ENCODE results near the gene ATP2C2. TPM values are rescaled to one million over a fixed set of nuclear protein-coding genes. Genes with fewer than 3 reads are reported as not detected.
"Not testable (repeated sequence)": the region's sequence is repeated elsewhere in the genome, so short reads cannot be mapped to it uniquely, and the experiment has no call there.

ATP2C2 gene
- total RNA-seq, 1 experiment from 2014 or later, result 0.67 TPM

DNA sequence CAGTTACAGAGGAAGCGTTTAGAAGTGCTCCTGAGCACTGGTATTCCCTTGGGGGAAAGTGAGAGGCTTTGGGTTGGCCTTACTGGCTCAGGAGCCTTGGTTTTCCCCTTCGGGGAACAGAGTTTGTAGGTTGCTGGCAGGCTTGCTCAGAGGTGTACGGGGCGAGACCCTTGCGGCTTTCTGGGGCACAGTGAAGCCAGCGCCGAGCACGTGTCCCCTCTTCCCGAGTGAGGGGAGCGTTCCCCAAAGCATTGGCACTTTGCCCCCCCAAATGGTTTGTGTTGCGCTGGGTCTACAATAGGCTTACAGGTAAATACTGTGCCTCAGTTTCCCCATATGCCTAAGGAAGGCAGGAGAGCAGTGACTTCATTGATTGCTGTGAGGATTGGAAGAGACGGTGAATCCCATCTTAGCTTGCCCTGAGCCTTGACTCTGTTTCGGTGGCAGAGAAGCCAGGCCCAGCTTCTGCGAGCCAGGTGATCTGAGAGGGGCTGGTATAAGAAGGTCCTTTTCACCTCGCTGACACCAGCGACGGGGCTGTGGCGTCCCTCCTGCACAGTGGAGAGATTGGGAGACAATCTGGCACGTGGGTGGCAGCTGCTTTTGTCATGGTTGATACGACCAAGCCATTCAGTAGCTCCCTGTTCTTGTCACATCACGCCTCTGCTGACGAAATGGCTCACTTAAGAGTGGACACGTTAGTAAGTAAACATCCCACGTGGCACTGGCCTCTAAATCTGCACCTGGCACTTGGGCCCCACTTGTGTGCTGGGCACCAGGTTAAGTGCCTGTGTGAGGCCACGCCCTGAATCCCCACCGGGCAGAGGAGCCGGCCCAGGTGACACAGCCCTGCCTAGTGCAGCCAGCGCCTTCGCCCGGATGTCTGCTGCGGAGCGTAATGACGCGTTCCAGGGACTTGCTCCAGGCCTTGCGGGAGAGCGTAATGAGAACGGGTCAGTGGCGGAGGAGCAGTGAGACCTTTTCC, 81.1 kb downstream of the ATP2C2 start:
- H3K36me3 ChIP-seq (ENCODE audit: control insufficient read depth, insufficient read depth, low read length), result no peaks in the 10 kb centered on the region
- H3K4me1 ChIP-seq (ENCODE audit: control insufficient read depth, insufficient read depth, low read length), result no peaks in the 10 kb centered on the region
- BruUV-seq (replicated peaks), result no TSS peak
- TF ChIP-seq POLR2AphosphoS5 (IDR thresholded peaks at IDR 0.05; ENCODE audit: low read depth, low read length), result no peak
- TF ChIP-seq TCF7L2 (IDR thresholded peaks at IDR 0.05; ENCODE audit: low read depth, low read length), result no peak
- no peak for TF ChIP-seq SIN3A (IDR thresholded peaks at IDR 0.05; ENCODE audit: borderline replicate concordance, insufficient read depth, low read depth, low read length)
- TF ChIP-seq, protein P1, sequence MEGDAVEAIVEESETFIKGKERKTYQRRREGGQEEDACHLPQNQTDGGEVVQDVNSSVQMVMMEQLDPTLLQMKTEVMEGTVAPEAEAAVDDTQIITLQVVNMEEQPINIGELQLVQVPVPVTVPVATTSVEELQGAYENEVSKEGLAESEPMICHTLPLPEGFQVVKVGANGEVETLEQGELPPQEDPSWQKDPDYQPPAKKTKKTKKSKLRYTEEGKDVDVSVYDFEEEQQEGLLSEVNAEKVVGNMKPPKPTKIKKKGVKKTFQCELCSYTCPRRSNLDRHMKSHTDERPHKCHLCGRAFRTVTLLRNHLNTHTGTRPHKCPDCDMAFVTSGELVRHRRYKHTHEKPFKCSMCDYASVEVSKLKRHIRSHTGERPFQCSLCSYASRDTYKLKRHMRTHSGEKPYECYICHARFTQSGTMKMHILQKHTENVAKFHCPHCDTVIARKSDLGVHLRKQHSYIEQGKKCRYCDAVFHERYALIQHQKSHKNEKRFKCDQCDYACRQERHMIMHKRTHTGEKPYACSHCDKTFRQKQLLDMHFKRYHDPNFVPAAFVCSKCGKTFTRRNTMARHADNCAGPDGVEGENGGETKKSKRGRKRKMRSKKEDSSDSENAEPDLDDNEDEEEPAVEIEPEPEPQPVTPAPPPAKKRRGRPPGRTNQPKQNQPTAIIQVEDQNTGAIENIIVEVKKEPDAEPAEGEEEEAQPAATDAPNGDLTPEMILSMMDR (IDR thresholded peaks at IDR 0.05), result no peak
- TF ChIP-seq, protein P2, sequence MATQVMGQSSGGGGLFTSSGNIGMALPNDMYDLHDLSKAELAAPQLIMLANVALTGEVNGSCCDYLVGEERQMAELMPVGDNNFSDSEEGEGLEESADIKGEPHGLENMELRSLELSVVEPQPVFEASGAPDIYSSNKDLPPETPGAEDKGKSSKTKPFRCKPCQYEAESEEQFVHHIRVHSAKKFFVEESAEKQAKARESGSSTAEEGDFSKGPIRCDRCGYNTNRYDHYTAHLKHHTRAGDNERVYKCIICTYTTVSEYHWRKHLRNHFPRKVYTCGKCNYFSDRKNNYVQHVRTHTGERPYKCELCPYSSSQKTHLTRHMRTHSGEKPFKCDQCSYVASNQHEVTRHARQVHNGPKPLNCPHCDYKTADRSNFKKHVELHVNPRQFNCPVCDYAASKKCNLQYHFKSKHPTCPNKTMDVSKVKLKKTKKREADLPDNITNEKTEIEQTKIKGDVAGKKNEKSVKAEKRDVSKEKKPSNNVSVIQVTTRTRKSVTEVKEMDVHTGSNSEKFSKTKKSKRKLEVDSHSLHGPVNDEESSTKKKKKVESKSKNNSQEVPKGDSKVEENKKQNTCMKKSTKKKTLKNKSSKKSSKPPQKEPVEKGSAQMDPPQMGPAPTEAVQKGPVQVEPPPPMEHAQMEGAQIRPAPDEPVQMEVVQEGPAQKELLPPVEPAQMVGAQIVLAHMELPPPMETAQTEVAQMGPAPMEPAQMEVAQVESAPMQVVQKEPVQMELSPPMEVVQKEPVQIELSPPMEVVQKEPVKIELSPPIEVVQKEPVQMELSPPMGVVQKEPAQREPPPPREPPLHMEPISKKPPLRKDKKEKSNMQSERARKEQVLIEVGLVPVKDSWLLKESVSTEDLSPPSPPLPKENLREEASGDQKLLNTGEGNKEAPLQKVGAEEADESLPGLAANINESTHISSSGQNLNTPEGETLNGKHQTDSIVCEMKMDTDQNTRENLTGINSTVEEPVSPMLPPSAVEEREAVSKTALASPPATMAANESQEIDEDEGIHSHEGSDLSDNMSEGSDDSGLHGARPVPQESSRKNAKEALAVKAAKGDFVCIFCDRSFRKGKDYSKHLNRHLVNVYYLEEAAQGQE (IDR thresholded peaks at IDR 0.05; ENCODE audit: insufficient read depth in 1 of 2, low read depth in 2 of 2, low read length in 1 of 2), result no peak
- intact Hi-C loops (cut with micrococcal nuclease; ENCODE audit: unreplicated experiment) (no loop called here), in situ Hi-C loops (cut with HindIII; ENCODE audit: low pct_unique_long_range_greater_than_20kb, low sequenced_read_pairs) (no loop called here)
- H3K27me3 ChIP-seq (ENCODE audit: control insufficient read depth, insufficient read depth, low read length), result no peaks in the 10 kb centered on the region
- H3K9me3 ChIP-seq (ENCODE audit: control insufficient read depth, insufficient read depth, low read depth, low read length), result no peaks in the 10 kb centered on the region
- DNase-seq (ENCODE audit: low read depth, low spot score), result no peak
- ChIA-PET CTCF (interaction anchor here (0.6 kb wide), 1 partner anchor 58 kb away, joined by 9 read pairs; no protein-coding TSS in a partner anchor), POLR2A (no interaction called here)
- H3K27ac ChIP-seq (ENCODE audit: low read length), result no peak overlapping the region
- H3K4me3 ChIP-seq (ENCODE audit: low read depth in 2 of 2, low read length in 2 of 2), result no peak overlapping the region
- ATAC-seq, result no peak

- no peak overlapping the region for H3K4me3 ChIP-seq (ENCODE audit: low read depth in 2 of 2, low read length in 2 of 2)
- DNase-seq (ENCODE audit: low read depth, low spot score) (no peak), ATAC-seq (no peak)
- H3K27me3 ChIP-seq (ENCODE audit: control insufficient read depth, insufficient read depth, low read length), result no peaks in the 10 kb centered on the region
- BruUV-seq (replicated peaks), result no TSS peak
- CTCF ChIA-PET, result no interaction called here
- in situ Hi-C loops (cut with HindIII; ENCODE audit: low pct_unique_long_range_greater_than_20kb, low sequenced_read_pairs), result no loop called here
- no peaks in the 10 kb centered on the region for H3K9me3 ChIP-seq (ENCODE audit: control insufficient read depth, insufficient read depth, low read depth, low read length)
- TF ChIP-seq SIN3A (IDR thresholded peaks at IDR 0.05; ENCODE audit: borderline replicate concordance, insufficient read depth, low read depth, low read length) (no peak), TCF7L2 (IDR thresholded peaks at IDR 0.05; ENCODE audit: low read depth, low read length) (no peak), POLR2AphosphoS5 (IDR thresholded peaks at IDR 0.05; ENCODE audit: low read depth, low read length) (no peak)
- TF ChIP-seq, protein P1 (IDR thresholded peaks at IDR 0.05), result no peak
- TF ChIP-seq, protein P2 (IDR thresholded peaks at IDR 0.05; ENCODE audit: insufficient read depth in 1 of 2, low read depth in 2 of 2, low read length in 1 of 2), result no peak
- POLR2A ChIA-PET, result no interaction called here
- H3K4me1 ChIP-seq (ENCODE audit: control insufficient read depth, insufficient read depth, low read length), result no peaks in the 10 kb centered on the region
- intact Hi-C loops (cut with micrococcal nuclease; ENCODE audit: unreplicated experiment), result no loop called here
- H3K36me3 ChIP-seq (ENCODE audit: control insufficient read depth, insufficient read depth, low read length), result no peaks in the 10 kb centered on the region
- H3K27ac ChIP-seq (ENCODE audit: low read length), result no peak overlapping the region
These were observed 82.0 kb downstream of the ATP2C2 start for GRCh38 chr16:84450176-84450865.

DNA sequence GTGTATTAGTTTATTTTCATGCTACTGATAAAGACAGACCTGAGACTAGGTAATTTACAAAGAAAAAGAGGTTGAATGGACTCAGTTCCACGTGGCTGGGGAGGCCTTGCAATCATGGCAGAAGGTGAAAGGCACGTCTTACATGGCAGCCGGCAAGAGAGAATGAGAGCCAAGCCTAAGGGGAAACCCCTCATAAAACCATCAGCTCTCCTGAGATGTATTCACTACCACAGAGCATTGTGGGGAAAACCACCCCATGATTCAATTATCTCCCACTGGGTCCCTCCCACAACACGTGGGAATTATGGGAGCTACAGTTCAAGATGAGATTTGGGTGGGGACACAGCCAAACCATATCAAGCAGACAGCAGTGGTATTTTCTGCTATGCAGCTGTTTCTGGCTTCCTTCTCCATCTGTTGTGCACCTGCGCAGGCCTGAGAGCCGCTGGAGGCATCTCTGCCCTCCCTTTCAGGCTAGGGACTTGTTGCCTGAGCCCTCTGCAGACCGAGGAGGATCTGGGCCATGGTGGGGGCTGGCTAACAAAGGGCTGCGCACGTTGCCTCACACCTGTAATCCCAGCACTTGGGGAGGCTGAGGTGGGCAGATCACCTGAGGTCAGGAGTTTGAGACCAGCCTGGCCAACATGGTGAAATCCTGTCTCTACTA, 82.8 kb downstream of the ATP2C2 start:
- H3K4me1 ChIP-seq (ENCODE audit: control insufficient read depth, insufficient read depth, low read length); ATAC-seq; H3K9me3 ChIP-seq (ENCODE audit: control insufficient read depth, insufficient read depth, low read depth, low read length); H3K4me3 ChIP-seq (ENCODE audit: low read depth in 2 of 2, low read length in 2 of 2); H3K27me3 ChIP-seq (ENCODE audit: control insufficient read depth, insufficient read depth, low read length); in situ Hi-C loops (cut with HindIII; ENCODE audit: low pct_unique_long_range_greater_than_20kb, low sequenced_read_pairs); POLR2A ChIA-PET; DNase-seq (ENCODE audit: low read depth, low spot score); BruUV-seq (replicated peaks); H3K36me3 ChIP-seq (ENCODE audit: control insufficient read depth, insufficient read depth, low read length); CTCF ChIA-PET; H3K27ac ChIP-seq (ENCODE audit: low read length); intact Hi-C loops (cut with micrococcal nuclease; ENCODE audit: unreplicated experiment): not testable (repeated sequence)

Data from Panc1 (cell line).